GM18526 (cell line): ENCODE data around the gene PDCD1.

Source experiments
- POLR2A ChIP-seq: IDR thresholded peaks from 3 replicates; pipeline ENCODE4 v1.6.1; 2011; ENCODE audit not compliant: insufficient read length; ENCODE audit errors: extremely low read depth

Gene PDCD1

GRCh38 chr2:241886840-241887447 lies 28.2 kb upstream of the PDCD1 start:
- no peak for TF ChIP-seq POLR2A

- no peak for TF ChIP-seq POLR2A
Observed at GRCh38 chr2:241885946-241886643, 27.4 kb upstream of the PDCD1 start.

GRCh38 chr2:241885291-241885945 lies 26.7 kb upstream of the PDCD1 start:
- TF ChIP-seq POLR2A, result no peak

GRCh38 chr2:241884951-241885290 lies 26.2 kb upstream of the PDCD1 start:
- TF ChIP-seq POLR2A, result no peak

GRCh38 chr2:241882091-241882625 lies 23.5 kb upstream of the PDCD1 start:
- no peak for TF ChIP-seq POLR2A

GRCh38 chr2:241880311-241881073 lies 21.8 kb upstream of the PDCD1 start:
- TF ChIP-seq POLR2A, result no peak

- no peak for TF ChIP-seq POLR2A
Observed at GRCh38 chr2:241879326-241879725, 20.6 kb upstream of the PDCD1 start.

- TF ChIP-seq POLR2A, result no peak
Observed at GRCh38 chr2:241877989-241878970, 19.6 kb upstream of the PDCD1 start.

GRCh38 chr2:241877197-241877685 lies 18.5 kb upstream of the PDCD1 start:
- no peak for TF ChIP-seq POLR2A

GRCh38 chr2:241876528-241877196 lies 18.0 kb upstream of the PDCD1 start:
- no peak for TF ChIP-seq POLR2A

- TF ChIP-seq POLR2A, result no peak
Observed at GRCh38 chr2:241874277-241874925, 15.7 kb upstream of the PDCD1 start.

- TF ChIP-seq POLR2A, result no peak
Observed at GRCh38 chr2:241873803-241874110, 15.1 kb upstream of the PDCD1 start.

GRCh38 chr2:241873081-241873802 lies 14.5 kb upstream of the PDCD1 start:
- no peak for TF ChIP-seq POLR2A

GRCh38 chr2:241872313-241872642 lies 13.6 kb upstream of the PDCD1 start:
- no peak for TF ChIP-seq POLR2A
